Activated effector memory CD4-positive, alpha-beta T cell treated with anti-CD3 and anti-CD28 coated beads, Interleukin-2, amount 50 U/mL, for 16 hours (primary cell): Measurements from ENCODE around the gene RALGAPA2.

Source experiments
- DNase-seq: peaks from one replicate; pipeline ENCODE4 v3.0.0-alpha.2; 2020

Gene RALGAPA2

GRCh38 chr20:20624914-20625313, 87.5 kb downstream of the RALGAPA2 start:
- DNase-seq: no peak

- DNase-seq: no peak
These were observed 91.2 kb downstream of the RALGAPA2 start for GRCh38 chr20:20621195-20621594.

GRCh38 chr20:20614391-20614790, 98.1 kb downstream of the RALGAPA2 start:
- DNase-seq: no peak

- no peak for DNase-seq
These were observed 100.2 kb downstream of the RALGAPA2 start for GRCh38 chr20:20612251-20612650.

DNA sequence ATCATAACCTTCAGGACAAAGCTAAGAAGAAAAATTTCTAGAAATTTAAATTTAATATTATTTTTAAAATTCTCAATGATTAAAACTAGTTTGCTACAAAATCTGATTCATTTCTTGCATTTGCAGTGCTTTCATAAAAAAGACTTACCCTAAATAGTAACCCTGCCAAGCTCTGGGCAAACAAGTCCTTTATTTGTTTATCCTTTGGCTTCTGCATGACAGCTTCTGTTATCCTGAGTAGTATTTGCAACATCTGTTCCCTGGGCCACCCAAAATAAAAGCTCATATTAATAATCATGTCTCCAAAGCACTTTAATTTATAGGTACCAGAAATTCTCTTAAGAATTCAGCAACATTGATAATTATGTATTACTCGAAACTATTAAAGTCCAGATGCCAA, 101.3 kb downstream of the RALGAPA2 start:
- DNase-seq: no peak

GRCh38 chr20:20609522-20609921, 102.9 kb downstream of the RALGAPA2 start:
- DNase-seq: no peak

GRCh38 chr20:20608641-20609040, 103.8 kb downstream of the RALGAPA2 start:
- DNase-seq: no peak

DNA sequence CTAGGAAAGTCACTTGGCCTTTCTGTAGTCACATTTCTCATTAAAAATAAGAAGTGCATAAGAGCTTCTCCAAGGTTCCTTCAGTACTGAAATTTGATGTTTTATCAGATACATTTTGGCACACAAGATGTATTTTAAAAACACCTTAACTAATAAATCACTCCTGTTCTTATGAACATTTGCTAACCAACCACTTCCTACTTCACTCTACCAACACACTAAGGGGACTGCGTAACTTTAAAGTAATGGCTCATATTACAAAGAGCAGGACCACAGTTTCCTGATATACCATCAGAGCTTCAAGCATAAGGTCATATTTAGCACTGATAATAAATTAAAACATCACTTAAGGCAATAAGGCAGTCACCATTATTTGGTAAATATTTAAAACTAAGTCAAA, 104.4 kb downstream of the RALGAPA2 start:
- no peak for DNase-seq

GRCh38 chr20:20606881-20607280, 105.6 kb downstream of the RALGAPA2 start:
- no peak for DNase-seq

GRCh38 chr20:20606050-20606449, 106.4 kb downstream of the RALGAPA2 start:
- DNase-seq: no peak

DNA sequence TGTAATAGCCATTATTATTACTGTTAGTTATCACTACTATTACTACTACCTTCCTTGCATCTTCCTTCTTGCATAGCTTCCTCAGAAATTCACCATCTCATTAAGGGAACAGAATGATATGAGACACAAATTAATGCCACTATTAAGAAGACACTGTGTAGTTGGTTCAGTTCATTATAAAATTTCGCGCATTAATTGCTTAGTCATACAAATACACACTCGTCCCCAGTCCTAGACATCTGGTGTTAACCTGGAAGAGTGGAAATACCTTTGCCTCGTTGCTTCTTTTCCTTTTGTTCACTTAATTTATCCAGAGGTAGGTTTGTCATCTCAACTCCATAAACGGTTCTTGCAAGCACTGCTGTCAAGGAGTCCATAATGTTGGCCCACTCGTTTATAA, 107.5 kb downstream of the RALGAPA2 start:
- no peak for DNase-seq

DNA sequence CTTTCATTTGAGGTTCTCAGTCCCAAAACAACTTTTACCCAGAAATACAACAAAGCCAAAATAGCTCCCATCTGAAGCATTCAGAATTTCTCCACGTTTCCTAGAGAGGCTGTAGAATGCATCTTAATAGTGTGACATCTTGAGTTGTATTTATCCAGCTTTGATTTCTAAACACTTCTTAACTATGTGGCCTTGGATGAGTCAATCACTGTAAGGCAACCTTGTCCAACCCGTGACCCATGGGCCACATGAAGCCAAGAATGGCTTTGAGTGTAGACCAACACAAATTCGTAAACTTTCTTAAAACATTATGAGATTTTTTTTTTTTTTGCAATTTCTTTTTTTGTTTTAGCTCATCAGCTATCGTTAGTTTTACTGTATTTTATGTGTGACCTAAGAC, 108.1 kb downstream of the RALGAPA2 start:
- DNase-seq: no peak

DNA sequence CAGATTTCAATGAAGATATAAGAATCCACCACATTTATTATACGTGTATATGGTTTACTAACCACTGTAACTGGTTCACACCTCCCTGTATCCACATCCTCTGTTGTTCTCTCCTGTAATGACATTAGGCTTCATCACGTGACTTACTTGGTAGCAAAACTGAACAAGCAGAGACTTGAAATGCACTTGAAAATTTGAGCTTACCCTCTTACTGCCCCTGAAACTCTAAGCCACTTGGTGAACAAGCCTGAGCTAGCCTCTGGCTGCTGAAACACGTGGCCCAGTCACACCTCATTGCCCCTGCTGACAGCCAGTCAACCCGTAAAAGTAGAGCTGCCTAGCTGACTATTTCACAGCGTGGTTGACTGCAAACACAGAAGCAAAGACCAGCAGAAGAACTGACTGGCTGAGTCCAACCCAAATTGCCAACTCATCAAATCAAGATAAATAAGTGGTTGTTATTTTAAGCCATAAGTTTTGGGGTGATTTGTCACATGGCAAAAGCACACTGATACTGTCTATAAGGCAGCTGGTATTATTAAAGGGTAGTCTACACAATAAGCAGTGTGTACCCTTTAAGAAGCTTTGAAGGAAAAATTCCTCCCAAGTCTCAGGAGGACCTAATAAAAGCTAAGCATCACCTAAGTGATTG, 109.0 kb downstream of the RALGAPA2 start:
- DNase-seq: no peak

DNA sequence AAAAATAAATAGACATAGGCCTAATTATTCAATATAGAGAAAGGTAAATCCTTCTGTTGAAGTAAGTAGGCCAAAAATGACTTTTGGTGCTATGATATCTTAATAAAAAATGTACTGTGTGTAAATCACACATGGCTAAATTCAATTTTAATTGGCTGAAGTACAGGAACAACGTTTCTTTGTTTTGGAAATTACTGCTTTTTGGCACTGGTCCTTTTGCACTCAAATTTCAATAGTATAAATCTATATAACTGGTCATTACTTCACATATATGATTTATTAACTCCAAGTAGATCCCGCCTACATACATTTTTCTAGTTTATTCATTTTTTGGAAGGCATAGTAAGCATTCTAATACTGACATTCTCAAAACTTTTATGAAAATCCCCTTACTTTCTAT, 114.5 kb downstream of the RALGAPA2 start:
- no peak for DNase-seq

DNA sequence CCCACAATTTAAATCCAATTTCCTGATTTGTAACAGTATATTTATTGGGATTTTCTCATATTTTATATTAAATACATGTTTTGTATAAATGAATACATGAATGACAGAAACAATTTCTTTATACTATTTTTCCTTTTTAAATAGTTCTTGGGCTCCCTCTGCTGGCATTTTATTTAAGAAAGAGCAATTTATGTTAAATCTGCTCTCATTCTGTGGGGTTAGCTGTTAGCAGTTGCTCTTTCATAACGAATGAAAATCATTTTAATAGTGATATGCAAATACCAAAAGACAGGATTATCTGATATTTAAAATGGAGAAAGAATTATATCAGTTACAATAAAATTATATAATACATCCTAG, 118.3 kb downstream of the RALGAPA2 start:
- no peak for DNase-seq

DNA sequence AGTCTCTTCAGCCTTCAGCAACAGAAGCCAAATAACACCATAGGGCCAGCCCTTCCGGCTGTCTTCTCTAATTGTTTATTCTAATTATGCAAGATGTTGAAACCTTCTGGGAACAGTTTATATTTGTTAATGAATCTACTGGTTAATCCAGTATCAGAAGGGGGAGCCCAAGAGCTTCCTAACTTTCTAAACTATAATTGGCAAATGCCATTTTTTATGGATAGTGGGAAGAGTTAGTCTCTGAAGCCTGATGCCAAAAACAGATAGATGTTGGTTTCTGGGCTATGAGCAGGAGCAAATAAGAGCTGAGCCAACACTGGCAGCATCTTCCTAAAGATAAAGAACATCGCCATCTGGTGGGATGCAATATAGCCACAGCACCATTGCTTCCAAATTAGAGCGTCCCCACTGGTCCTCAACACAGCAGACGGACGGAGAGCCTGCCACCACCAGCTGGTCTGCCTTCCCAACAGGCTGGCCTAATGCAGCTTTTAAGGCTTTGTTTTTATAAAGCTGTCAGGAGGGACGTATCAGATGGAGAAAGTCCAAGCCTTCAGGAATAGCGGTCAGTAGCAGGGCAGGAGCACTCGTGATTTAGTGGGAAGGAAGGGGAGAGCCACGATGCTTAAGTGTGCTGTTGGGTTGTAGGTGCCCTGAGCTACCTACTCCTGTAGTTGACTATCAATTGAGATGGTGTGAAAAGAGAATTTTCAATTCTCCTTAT, 118.8 kb downstream of the RALGAPA2 start:
- DNase-seq: no peak

- DNase-seq: no peak
These were observed 127.3 kb downstream of the RALGAPA2 start for GRCh38 chr20:20585146-20585545.

GRCh38 chr20:20582734-20583133, 129.7 kb downstream of the RALGAPA2 start:
- DNase-seq: no peak

DNA sequence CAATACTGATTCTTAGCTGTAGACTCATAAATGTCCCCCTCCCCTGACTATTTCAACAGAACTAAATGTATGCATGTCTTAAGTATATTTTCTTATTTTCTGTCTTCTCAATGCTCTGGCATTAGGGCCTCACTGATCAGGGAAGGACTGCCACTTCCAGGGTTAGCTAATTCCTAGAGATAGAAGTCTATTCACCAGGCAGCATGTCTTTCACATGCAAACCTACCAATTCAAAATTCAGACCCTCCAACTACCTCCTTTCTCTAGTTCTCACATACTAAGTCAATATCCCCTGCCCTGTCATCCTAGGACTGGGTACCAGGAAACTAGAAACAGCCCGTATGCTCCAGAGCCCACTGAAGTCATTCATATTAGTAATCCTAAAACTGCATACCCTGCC, 132.3 kb downstream of the RALGAPA2 start:
- DNase-seq: no peak

- DNase-seq: no peak
These were observed 133.6 kb downstream of the RALGAPA2 start for GRCh38 chr20:20578838-20579237.

- no peak for DNase-seq
These were observed 138.6 kb downstream of the RALGAPA2 start for GRCh38 chr20:20573797-20574196.

GRCh38 chr20:20571068-20571780, 141.2 kb downstream of the RALGAPA2 start:
- no peak for DNase-seq

DNA sequence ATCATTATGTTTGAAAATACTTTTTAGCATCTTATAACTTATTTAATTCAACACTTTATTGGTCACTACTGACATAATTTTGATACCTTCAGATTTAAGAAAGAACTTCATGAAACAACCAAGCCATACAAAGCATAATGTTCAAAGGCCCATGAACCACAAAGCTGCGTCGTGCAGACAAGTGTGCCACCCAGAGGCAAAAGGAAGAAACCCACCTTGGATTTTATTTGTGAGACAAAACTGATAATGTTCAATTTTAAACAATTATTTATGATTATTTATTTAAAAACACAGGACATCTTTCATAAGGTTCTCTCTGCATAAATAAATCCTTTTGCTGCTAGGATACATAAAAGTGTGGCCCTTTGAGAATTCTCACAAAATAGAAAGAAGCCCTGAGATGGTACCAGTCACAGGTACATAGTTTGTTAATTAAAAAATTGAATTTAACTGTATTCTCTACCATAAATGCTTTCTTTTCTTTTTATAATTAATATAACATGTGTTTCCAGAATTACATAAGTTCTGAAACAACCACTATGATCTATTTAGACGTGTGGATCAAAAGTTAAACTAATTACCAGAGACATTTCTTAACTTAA, 143.7 kb downstream of the RALGAPA2 start:
- peak; percentile 68 for DNase-seq

- no peak for DNase-seq
These were observed 144.7 kb downstream of the RALGAPA2 start for GRCh38 chr20:20567712-20568111.
